HEK293T (cell line): ENCODE data around the gene LINGO1.

Experiments used
- ARNT ChIP-seq: fragments of 450-650 bp; IDR thresholded peaks from 2 replicates; pipeline ENCODE4 v1.6.1; 2017; ENCODE audit warnings: mild to moderate bottlenecking
- BHLHE40 ChIP-seq: fragments of 450-650 bp; IDR thresholded peaks from 2 replicates; pipeline ENCODE4 v1.6.1; 2016; ENCODE audit warnings: mild to moderate bottlenecking, moderate library complexity, borderline replicate concordance
- CTBP1 ChIP-seq: fragments of 450-650 bp; IDR thresholded peaks from 2 replicates; pipeline ENCODE4 v1.6.1; 2016; ENCODE audit warnings: borderline replicate concordance
- ELF4 ChIP-seq: fragments of 450-650 bp; IDR thresholded peaks from 2 replicates; pipeline ENCODE4 v1.6.1; 2017; ENCODE audit warnings: antibody characterized with exemption
- FOXA1 ChIP-seq: fragments of 450-650 bp; IDR thresholded peaks from 2 replicates; pipeline ENCODE4 v1.6.1; 2016; ENCODE audit warnings: mild to moderate bottlenecking
- FOXK2 ChIP-seq: fragments of 450-650 bp; IDR thresholded peaks from 2 replicates; pipeline ENCODE4 v1.6.1; 2016; ENCODE audit warnings: mild to moderate bottlenecking
- FOXM1 ChIP-seq: fragments of 450-650 bp; IDR thresholded peaks from 2 replicates; pipeline ENCODE4 v1.6.1; 2017; ENCODE audit warnings: mild to moderate bottlenecking, borderline replicate concordance
- HDGF ChIP-seq: fragments of 450-650 bp; IDR thresholded peaks from 2 replicates; pipeline ENCODE4 v1.6.1; 2017; ENCODE audit warnings: antibody characterized with exemption, borderline replicate concordance
- L3MBTL2 ChIP-seq: fragments of 450-650 bp; conservative IDR thresholded peaks from 2 replicates; pipeline ENCODE4 v1.6.1; 2016; ENCODE audit warnings: mild to moderate bottlenecking
- LEF1 ChIP-seq: fragments of 450-650 bp; IDR thresholded peaks from 2 replicates; pipeline ENCODE4 v1.6.1; 2017; ENCODE audit warnings: mild to moderate bottlenecking, borderline replicate concordance
- SP1 ChIP-seq: fragments of 450-650 bp; IDR thresholded peaks from 2 replicates; pipeline ENCODE4 v1.6.1; 2017
- SUZ12 ChIP-seq: fragments of 450-650 bp; IDR thresholded peaks from 2 replicates; pipeline ENCODE4 v1.6.1; 2016; ENCODE audit warnings: mild to moderate bottlenecking
- TARDBP ChIP-seq: fragments of 450-650 bp; IDR thresholded peaks from 2 replicates; pipeline ENCODE4 v1.6.1; 2016

GRCh38 chr15:77633913-77634265 is 1.2 kb upstream of the LINGO1 start:
- TF ChIP-seq FOXA1: no peak
- no peak for TF ChIP-seq SP1
- no peak for TF ChIP-seq ELF4
- no peak for TF ChIP-seq FOXM1
- TF ChIP-seq ARNT: no peak
- no peak for TF ChIP-seq HDGF
- no peak for TF ChIP-seq BHLHE40
- no peak for TF ChIP-seq TARDBP
- TF ChIP-seq FOXK2: no peak
- TF ChIP-seq L3MBTL2: no peak
- TF ChIP-seq CTBP1: no peak
- no peak for TF ChIP-seq SUZ12
- no peak for TF ChIP-seq LEF1
